ENCODE data around the gene BORCS5. TPM values are rescaled to one million over a fixed set of nuclear protein-coding genes. Genes with fewer than 3 reads are reported as not detected.

Gene BORCS5
- total RNA-seq, 1 donor from 2014 or later = 14.4 TPM

- peaks cover 8% of the 10 kb centered on the region for H3K9me3 Mint-ChIP-seq
- H3K36me3 Mint-ChIP-seq = peaks cover 8% of the 10 kb centered on the region
- TF ChIP-seq CTCF (conservative IDR thresholded peaks at IDR 0.05) = no peak
- no peak overlapping the region for H3K27ac Mint-ChIP-seq
- H3K4me1 Mint-ChIP-seq (ENCODE audit: unreplicated experiment) = peaks cover 5% of the 10 kb centered on the region
- H3K4me3 Mint-ChIP-seq = no peak overlapping the region
- no peak for DNase-seq (ENCODE audit: extremely low spot score, unreplicated experiment)
- H3K27me3 Mint-ChIP-seq = no peaks in the 10 kb centered on the region
These were observed 95.5 kb downstream of the BORCS5 start for GRCh38 chr12:12452326-12452902.

DNA sequence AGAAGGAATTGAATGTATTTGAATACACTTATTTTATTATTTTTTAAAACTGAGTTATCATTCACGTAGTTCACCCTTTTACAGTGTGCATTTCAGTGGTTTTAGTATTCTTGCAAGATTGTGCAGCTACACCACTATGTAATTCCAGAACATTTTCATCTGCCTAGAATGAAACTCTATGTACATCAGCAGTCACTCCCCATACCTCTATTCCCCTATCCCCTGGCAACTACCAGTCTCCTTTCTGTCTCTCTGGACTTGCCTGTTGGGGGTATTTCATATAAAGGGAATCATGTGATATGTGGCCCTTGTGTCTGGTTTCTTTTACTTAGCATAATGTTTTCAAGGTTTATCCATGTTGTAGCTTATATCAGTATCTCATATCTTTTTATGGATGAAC, 96.8 kb downstream of the BORCS5 start:
- Mint-ChIP-seq H3K27ac (no peak overlapping the region), H3K4me3 (no peak overlapping the region), H3K9me3 (peaks cover 8% of the 10 kb centered on the region), H3K36me3 (peaks cover 11% of the 10 kb centered on the region), H3K4me1 (ENCODE audit: unreplicated experiment) (peaks cover 5% of the 10 kb centered on the region), H3K27me3 (no peaks in the 10 kb centered on the region)
- no peak for DNase-seq (ENCODE audit: extremely low spot score, unreplicated experiment)
- no peak for TF ChIP-seq CTCF (conservative IDR thresholded peaks at IDR 0.05)

DNA sequence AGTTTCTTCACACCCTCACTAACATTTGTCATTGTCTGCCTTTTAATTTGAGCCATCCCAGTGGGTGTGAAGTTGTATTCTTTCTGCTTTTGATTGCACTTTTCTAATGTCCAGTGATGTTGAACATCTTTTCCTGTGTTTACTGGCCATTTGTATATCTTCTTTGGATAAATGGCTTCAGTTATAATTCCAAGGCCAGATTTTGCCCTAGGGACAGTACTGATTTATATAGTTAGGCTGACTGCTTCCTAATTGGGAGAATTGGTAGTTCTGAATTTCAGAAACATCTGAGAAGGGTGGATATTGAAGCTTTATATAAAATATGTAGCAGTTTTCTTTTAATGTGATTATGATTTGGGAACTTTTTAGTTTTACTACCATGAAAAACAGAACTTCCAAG, 97.4 kb downstream of the BORCS5 start:
- TF ChIP-seq CTCF (conservative IDR thresholded peaks at IDR 0.05) = no peak
- H3K27ac Mint-ChIP-seq = no peak overlapping the region
- DNase-seq (ENCODE audit: extremely low spot score, unreplicated experiment) = no peak
- no peak overlapping the region for H3K4me3 Mint-ChIP-seq
- H3K27me3 Mint-ChIP-seq = no peaks in the 10 kb centered on the region
- H3K36me3 Mint-ChIP-seq = peaks cover 11% of the 10 kb centered on the region
- peaks cover 4% of the 10 kb centered on the region for H3K4me1 Mint-ChIP-seq (ENCODE audit: unreplicated experiment)
- peaks cover 7% of the 10 kb centered on the region for H3K9me3 Mint-ChIP-seq

GRCh38 chr12:12456637-12457036, 99.8 kb downstream of the BORCS5 start:
- no peaks in the 10 kb centered on the region for H3K4me1 Mint-ChIP-seq (ENCODE audit: unreplicated experiment)
- no peak for DNase-seq (ENCODE audit: extremely low spot score, unreplicated experiment)
- no peak overlapping the region for H3K4me3 Mint-ChIP-seq
- no peak for TF ChIP-seq CTCF (conservative IDR thresholded peaks at IDR 0.05)
- peaks cover 14% of the 10 kb centered on the region for H3K36me3 Mint-ChIP-seq
- no peak overlapping the region for H3K27ac Mint-ChIP-seq
- H3K9me3 Mint-ChIP-seq = no peaks in the 10 kb centered on the region
- no peaks in the 10 kb centered on the region for H3K27me3 Mint-ChIP-seq

- Mint-ChIP-seq H3K4me1 (ENCODE audit: unreplicated experiment) (no peaks in the 10 kb centered on the region), H3K36me3 (peaks cover 21% of the 10 kb centered on the region), H3K27me3 (no peaks in the 10 kb centered on the region), H3K9me3 (no peaks in the 10 kb centered on the region), H3K27ac (no peak overlapping the region), H3K4me3 (no peak overlapping the region)
- no peak for TF ChIP-seq CTCF (conservative IDR thresholded peaks at IDR 0.05)
- no peak for DNase-seq (ENCODE audit: extremely low spot score, unreplicated experiment)
These were observed 104.4 kb downstream of the BORCS5 start for GRCh38 chr12:12460935-12461922.
